HUES48 (cell line): ENCODE measurements around the gene TPM2.
A peak's percentile ranks its signal among the peaks of the same experiment; 100 is the strongest.
"Not testable (repeated sequence)": the region's sequence is repeated elsewhere in the genome, so short reads cannot be mapped to it uniquely, and the experiment has no call there.

Experiments
- H3K27ac ChIP-seq: one replicate; pipeline ENCODE4 v1.7.0; 2013; ENCODE audit warnings: low read depth, low read length, inconsistent platforms
- H3K27me3 ChIP-seq: 2 replicates; pipeline ENCODE4 v1.6.1; 2013; ENCODE audit warnings: mild to moderate bottlenecking, low read length; ENCODE audit not compliant: control insufficient read depth, insufficient read depth
- H3K36me3 ChIP-seq: 2 replicates; pipeline ENCODE4 v1.6.1; 2013; ENCODE audit warnings: low read length; ENCODE audit not compliant: control insufficient read depth, insufficient read depth
- H3K4me1 ChIP-seq: 2 replicates; pipeline ENCODE4 v1.6.1; 2013; ENCODE audit warnings: mild to moderate bottlenecking, low read length; ENCODE audit not compliant: control insufficient read depth, insufficient read depth
- H3K4me3 ChIP-seq: 2 replicates; pipeline ENCODE4 v1.5.1; 2013; ENCODE audit warnings: mild to moderate bottlenecking, low read depth, low read length
- H3K9ac ChIP-seq: 2 replicates; pipeline ENCODE4 v1.6.1; 2013; ENCODE audit warnings: mild to moderate bottlenecking, low read depth, low read length, moderate library complexity
- H3K9me3 ChIP-seq: 2 replicates; pipeline ENCODE4 v1.6.1; 2013; ENCODE audit warnings: low read length; ENCODE audit not compliant: control insufficient read depth, insufficient read depth

TPM2 gene

GRCh38 chr9:35649431-35650340 lies 40.0 kb downstream of the TPM2 start:
- Histone ChIP-seq H3K9me3 (no peaks in the 10 kb centered on the region), H3K36me3 (no peaks in the 10 kb centered on the region), H3K4me1 (peaks cover 21% of the 10 kb centered on the region; the same call in 1 of the 2 replicates), H3K9ac (no peak overlapping the region), H3K27me3 (no peaks in the 10 kb centered on the region), H3K27ac (no peak overlapping the region), H3K4me3 (no peak overlapping the region)

DNA sequence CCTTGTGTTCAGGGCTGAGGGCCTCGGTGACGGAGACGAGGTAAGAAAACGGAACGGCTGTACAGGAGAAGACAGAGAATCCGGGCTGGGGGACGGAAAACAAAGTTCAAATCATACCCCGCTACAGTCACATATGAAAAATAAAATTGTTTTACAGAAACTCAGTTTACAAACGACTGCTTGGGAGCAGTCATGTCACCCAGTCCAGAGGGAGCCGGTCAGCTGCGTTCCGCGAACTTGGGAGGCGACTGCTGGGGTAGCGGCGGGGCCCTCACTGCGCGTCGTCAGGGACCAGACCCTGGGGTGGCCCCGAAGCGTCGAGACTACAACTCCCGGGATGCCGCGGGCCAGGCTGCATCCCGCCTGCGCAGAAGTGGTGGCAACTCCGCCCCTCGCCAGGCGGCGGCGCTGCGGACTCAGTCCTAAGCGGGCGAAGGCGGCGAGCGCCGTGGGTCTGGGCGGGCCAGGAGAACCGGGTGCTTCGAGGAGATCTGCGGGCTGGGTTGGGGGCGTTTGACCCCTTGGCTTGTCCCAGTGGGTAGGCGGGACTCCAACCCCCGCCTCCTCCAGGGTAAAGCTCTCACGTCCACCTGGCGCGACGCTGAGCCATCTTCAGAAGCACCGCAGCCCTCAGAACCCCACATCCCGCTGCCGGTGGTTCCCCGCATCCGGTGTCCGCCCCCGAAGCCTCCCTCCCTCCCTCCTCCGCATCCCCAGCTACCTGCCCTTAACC lies 43.0 kb downstream of the TPM2 start:
- H3K4me3 ChIP-seq = peak overlapping the region; percentile 93
- no peaks in the 10 kb centered on the region for H3K9me3 ChIP-seq
- H3K27me3 ChIP-seq = no peaks in the 10 kb centered on the region
- H3K36me3 ChIP-seq = no peaks in the 10 kb centered on the region
- peak overlapping the region; percentile 45; the same call in 1 of the 2 replicates for H3K9ac ChIP-seq
- H3K4me1 ChIP-seq = peaks cover 21% of the 10 kb centered on the region; the same call in 1 of the 2 replicates
- peak overlapping the region; percentile 50 for H3K27ac ChIP-seq

- H3K27me3 ChIP-seq = no peaks in the 10 kb centered on the region
- no peaks in the 10 kb centered on the region for H3K9me3 ChIP-seq
- peak overlapping the region; percentile 50 for H3K27ac ChIP-seq
- H3K4me3 ChIP-seq = peak overlapping the region; percentile 93
- H3K9ac ChIP-seq = peak overlapping the region; percentile 45; the same call in 1 of the 2 replicates
- H3K36me3 ChIP-seq = no peaks in the 10 kb centered on the region
- peaks cover 17% of the 10 kb centered on the region; the same call in 1 of the 2 replicates for H3K4me1 ChIP-seq
Observed at GRCh38 chr9:35646153-35646532, 43.6 kb downstream of the TPM2 start.

- not testable (repeated sequence) for H3K27me3 ChIP-seq, H3K9me3 ChIP-seq, H3K9ac ChIP-seq, H3K36me3 ChIP-seq
- Histone ChIP-seq H3K4me1 (peaks cover 13% of the 10 kb centered on the region; the same call in 1 of the 2 replicates), H3K4me3 (peak overlapping the region; percentile 93), H3K27ac (peak overlapping the region; percentile 50)
Observed at GRCh38 chr9:35645736-35646135, 44.0 kb downstream of the TPM2 start.

- H3K27ac ChIP-seq = no peak overlapping the region
- no peaks in the 10 kb centered on the region for H3K27me3 ChIP-seq
- H3K4me1 ChIP-seq = 0 out of 2 replicates have a peak, but pooled peaks cover 4% of the 10 kb centered on the region
- H3K4me3 ChIP-seq = no peak overlapping the region
- H3K36me3 ChIP-seq = no peaks in the 10 kb centered on the region
- no peaks in the 10 kb centered on the region for H3K9me3 ChIP-seq
- no peak overlapping the region for H3K9ac ChIP-seq
Observed at GRCh38 chr9:35643046-35643445, 46.7 kb downstream of the TPM2 start.

DNA sequence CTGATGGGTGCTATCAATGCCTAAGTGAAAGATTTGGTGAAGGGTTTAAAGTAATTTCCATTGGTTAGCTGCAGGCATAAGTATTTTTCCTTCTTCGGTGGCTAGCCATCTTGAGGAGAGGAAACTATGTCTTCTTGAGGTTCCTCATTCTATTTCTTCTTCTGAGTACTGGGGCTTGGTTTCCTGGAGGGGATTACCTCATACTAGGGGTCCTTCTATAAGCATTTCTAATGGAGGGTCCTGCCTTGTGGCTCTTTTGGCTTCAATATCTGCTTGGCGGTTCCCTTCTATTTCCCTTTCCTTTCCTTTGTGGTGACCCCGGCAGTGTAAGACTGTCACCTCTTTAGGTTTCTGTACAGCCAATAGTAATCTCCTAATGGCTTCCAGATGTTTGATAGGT lies 48.2 kb downstream of the TPM2 start:
- not testable (repeated sequence) for H3K9ac ChIP-seq, H3K27me3 ChIP-seq, H3K36me3 ChIP-seq

DNA sequence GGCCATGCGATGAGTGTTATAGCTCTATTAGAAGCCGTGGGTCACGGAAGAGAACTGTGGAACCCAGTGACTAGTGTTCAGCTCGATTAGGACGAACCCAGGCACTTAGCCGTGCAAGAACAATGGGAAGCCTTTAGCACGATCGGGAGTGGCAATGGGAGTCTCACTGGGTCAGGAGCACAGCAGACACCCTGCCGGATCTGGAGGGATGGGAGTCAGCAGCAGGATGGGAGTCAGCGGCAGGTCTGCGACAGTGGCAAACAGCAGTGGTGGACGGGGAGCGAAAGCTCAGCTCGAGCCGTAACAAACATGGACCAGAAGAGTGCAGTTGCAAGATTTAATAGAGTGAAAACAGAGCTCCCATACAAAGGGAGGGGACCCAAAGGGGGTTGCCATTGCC lies 49.3 kb downstream of the TPM2 start:
- not testable (repeated sequence) for H3K27ac ChIP-seq, H3K9me3 ChIP-seq, H3K9ac ChIP-seq, H3K27me3 ChIP-seq, H3K4me3 ChIP-seq, H3K36me3 ChIP-seq, H3K4me1 ChIP-seq

More for the DNA sequence above, 48.2 kb downstream of the TPM2 start:
- not testable (repeated sequence) for H3K9me3 ChIP-seq, H3K4me3 ChIP-seq, H3K4me1 ChIP-seq, H3K27ac ChIP-seq

GRCh38 chr9:35639631-35640030 lies 50.1 kb downstream of the TPM2 start:
- H3K9me3 ChIP-seq = no peaks in the 10 kb centered on the region
- no peak overlapping the region for H3K4me3 ChIP-seq
- no peak overlapping the region for H3K27ac ChIP-seq
- H3K27me3 ChIP-seq = no peaks in the 10 kb centered on the region
- no peaks in the 10 kb centered on the region for H3K36me3 ChIP-seq
- H3K9ac ChIP-seq = no peak overlapping the region
- no peaks in the 10 kb centered on the region for H3K4me1 ChIP-seq

GRCh38 chr9:35639225-35639624 lies 50.5 kb downstream of the TPM2 start:
- not testable (repeated sequence) for H3K9ac ChIP-seq, H3K4me1 ChIP-seq, H3K27me3 ChIP-seq, H3K36me3 ChIP-seq, H3K4me3 ChIP-seq, H3K9me3 ChIP-seq, H3K27ac ChIP-seq

DNA sequence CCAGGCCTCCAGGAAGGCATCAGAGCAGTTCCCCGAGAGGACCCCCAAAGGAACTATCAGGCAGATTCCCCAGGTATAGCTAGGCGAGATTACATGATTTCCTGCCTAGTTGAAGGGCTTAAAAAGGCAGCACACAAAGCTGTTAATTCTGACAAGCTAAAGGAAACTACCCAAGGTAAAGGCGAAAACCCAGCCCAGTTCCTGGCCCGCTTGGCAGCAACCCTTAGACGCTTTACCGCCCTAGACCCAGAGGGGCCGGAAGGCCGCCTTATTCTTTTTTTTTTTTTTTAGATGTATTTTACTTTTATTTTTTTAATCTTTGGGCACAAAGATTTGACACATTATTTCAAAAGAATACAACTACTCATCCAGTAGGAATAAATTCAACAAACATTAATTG lies 51.0 kb downstream of the TPM2 start:
- H3K27me3 ChIP-seq, H3K9ac ChIP-seq, H3K4me1 ChIP-seq, H3K4me3 ChIP-seq, H3K9me3 ChIP-seq, H3K36me3 ChIP-seq, H3K27ac ChIP-seq: not testable (repeated sequence)

GRCh38 chr9:35637427-35637955 lies 52.2 kb downstream of the TPM2 start:
- H3K4me3 ChIP-seq, H3K9ac ChIP-seq, H3K4me1 ChIP-seq, H3K27ac ChIP-seq, H3K36me3 ChIP-seq, H3K27me3 ChIP-seq, H3K9me3 ChIP-seq: not testable (repeated sequence)
